GM19463 (cell line): ENCODE data around the gene RRP12.

ENCODE experiments used
- ATAC-seq: cut with Tn5 transposase; IDR thresholded peaks from one replicate; pipeline ENCODE4 v1.9.1; 2021; ENCODE audit warnings: mild to moderate bottlenecking, moderate library complexity; ENCODE audit not compliant: unreplicated experiment

RRP12 gene

DNA sequence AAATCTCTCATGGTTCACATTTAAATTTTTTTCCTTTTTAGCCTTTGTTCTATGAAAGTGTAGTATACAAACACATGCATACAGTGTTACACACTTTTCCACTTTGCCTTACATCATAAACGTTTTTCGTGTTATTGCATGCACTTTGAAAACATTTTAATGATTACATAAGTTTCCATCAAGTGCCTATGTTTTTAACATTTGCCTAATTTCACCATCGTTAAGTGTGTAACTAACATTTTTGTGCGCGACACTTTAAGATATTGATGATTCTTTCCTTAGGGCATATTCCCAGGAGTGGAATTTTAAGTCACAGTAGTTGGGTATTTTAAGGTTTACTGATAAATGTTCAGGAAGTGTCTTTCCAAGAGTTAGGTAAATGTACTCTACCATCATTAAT is 65.1 kb downstream of the RRP12 start:
- no peak for ATAC-seq

DNA sequence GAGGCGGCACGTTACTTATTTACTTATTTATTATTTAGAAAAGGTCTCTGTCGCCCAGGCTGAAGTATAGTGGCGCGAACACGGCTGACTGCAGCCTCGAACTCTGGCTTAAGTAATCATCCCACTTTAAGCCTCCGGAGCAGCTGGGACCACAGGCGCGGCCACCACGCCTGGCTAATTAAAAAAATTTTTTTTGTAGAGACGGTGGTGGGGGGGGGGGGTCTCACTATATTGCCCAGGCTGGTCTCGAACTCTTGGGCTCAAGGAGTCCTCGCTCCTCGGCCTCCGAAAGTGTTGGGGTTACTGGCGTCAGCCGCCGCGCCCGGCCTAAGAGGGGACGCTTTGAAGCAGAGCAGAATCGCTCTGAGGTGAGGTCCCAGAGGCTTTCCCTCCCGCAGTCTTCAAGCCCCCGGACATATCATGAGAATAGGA is 65.9 kb downstream of the RRP12 start:
- ATAC-seq: no peak

DNA sequence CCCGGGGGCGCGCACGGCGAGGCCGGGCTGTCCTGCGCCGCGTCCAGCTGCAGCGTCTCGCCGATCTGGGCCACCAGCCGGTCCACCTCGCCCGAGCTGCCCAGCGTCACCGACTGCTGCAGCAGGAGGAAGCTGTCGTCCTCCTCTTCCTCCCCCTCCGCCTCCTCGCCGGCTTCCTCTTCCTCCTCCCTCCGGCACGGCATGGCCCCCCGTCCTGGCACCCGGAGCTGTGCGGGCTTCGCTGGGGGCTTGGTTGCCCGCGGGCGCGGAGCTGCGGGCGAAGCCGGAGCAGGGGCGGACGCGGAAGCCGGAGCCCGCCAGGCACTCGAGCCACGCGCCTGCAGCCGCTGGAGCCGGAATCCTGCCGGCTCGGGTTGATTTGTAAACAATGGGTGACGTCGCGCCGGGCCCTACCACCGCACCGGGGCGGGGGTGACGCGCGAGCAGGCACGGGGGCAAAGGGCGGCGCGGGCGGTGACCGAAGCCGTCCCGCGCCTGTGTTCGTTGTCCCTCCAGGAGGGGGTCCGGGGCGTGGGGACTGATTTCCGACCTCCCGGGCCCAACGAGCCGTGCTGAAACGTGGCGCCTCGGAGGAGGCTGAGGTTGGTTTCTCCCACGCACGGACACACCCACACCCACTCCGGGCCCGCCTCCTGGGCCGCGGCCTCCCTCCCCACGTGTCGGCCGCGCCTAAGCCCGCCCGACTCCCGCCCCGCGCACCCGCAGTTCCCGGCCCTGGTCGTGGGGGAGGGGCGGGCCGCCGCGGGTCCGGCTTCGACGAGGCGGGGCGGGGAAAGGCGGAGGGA is 66.6 kb downstream of the RRP12 start, which contains the start of gene FRAT2:
Gene FRAT2, minus strand, starts transcription at position 360 of the 806 bp plus-strand sequence. Its CDS starts 157 bp downstream, at position 203.
- peak; percentile 91 for ATAC-seq

DNA sequence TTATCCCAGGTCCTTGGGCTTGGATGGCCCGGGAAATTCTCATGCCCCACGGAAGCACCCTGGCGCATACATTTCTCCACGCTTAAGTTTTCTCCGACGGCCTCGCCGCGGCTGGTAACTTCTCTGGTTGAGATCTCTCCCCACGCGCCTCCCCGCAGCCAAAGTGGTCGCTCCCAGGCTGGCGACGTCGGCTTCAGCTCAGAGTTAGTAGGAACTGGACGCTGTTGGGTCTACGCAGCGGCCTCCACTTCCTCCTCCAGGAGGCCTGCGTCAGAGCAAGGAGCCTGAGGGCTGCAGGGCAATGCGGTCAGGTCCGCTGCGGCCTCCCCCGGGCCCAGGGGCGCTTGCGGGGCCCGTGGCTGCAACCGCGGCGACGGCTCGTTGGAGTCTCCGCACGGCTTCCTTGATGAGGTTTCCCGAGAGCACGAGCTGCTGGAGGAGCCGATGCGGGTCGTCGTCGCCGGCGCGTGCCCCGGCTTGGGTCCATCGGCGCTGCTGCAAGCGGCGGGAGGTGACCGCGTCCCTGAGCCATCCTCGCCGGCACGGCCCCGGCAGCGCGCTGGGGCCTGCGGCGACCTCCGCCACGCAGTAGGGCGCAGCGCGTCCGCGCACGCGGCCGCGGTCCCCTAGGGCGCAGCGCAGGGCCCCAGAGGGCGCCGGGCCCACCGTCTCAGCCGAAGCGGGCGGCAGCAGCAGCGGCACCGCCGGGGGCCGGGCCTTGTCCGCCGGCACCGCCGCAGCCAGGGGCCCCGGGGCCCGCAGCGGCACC is 67.4 kb downstream of the RRP12 start:
- ATAC-seq: peak; percentile 6

DNA sequence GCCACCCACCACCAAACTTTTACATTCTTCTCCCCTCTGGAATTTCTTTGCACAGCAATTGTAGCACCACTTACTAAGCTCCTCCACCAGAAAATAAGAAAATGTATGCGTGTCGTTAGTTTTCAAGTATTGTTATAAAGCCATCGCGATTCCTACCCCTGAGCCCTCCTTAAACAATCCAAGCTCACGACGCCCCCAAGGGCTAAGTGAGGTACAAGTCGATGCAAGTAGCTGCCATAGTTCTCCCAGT is 67.9 kb downstream of the RRP12 start:
- no peak for ATAC-seq

DNA sequence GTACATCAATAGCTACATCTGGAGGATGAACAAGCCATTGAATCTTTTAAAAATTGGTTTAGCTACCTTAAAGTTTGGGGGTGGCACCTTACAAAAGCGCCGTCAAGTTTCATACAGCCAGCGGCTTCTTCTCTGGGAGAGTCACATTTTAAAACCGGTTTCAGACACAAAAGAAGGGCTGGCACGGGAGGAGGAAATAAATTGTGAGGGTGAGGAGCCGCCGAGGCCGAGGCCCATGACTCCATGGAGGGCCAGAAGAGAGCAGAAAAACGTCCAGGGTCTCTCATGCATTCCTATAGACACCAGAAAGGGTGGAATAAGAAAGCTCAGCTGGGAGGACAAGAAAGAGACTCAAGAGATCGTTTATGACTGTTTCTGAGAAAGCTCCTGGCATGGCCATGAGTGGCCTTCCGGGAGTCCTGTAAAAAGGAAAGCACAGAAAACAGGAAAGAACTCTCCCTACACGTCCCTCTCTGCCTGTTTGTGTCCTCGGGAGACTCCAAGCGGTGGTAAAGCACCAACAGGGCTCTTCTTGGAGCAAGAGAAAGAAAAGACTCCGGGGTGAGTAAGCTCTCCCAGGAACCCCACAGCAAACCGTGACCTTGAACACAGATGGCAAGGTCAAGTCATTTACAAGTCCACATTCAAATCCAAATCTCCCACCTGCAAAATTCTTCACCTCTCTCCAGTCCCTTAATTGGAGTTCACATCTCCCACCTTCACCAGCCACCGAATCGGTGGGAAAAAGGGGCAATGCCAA is 68.4 kb downstream of the RRP12 start:
- ATAC-seq: no peak

DNA sequence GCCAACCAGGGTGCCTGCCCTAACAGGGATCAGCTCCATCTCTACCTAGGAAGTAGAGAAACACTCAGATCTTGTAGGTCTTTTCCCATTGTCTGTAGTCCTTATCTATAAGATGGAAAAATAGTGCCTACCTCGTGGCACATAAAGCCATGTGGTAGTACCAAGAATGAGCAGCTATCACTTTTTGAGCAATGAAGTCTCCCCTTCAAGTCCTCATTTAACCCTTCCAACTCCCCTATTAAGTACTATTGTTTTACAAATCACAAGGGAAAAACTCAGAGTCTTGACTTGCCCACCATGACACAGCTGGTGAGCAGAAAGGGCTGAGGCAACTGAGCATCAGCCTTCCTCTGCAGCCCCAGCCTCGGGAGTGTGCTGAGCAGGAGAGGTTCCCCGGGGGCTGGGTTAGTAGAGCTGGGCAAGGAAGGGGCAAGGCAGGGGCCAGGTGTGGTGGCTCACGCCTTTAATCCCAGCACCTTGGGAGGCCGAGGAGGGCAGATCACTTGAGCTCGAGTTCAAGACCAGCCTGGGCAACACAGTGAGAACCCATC is 69.9 kb downstream of the RRP12 start:
- ATAC-seq: no peak

DNA sequence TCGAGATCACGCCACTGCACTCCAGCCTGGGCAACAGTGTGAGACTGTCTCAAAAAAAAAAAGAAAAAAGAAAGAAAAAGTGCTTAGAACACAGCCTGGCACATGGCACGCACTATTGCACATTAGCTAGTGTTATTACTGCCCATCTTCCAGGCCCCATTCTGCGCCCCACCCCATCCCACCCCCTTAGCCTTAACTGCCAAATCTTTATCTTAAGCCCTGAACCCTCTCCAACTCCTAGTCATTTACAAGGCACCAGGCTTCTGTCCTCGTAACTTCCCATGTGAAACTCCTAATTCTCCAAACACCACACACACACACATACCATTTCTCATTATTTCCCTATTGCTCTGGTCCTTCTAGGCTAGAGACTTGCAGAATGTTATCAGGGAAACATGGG is 71.4 kb downstream of the RRP12 start:
- no peak for ATAC-seq

DNA sequence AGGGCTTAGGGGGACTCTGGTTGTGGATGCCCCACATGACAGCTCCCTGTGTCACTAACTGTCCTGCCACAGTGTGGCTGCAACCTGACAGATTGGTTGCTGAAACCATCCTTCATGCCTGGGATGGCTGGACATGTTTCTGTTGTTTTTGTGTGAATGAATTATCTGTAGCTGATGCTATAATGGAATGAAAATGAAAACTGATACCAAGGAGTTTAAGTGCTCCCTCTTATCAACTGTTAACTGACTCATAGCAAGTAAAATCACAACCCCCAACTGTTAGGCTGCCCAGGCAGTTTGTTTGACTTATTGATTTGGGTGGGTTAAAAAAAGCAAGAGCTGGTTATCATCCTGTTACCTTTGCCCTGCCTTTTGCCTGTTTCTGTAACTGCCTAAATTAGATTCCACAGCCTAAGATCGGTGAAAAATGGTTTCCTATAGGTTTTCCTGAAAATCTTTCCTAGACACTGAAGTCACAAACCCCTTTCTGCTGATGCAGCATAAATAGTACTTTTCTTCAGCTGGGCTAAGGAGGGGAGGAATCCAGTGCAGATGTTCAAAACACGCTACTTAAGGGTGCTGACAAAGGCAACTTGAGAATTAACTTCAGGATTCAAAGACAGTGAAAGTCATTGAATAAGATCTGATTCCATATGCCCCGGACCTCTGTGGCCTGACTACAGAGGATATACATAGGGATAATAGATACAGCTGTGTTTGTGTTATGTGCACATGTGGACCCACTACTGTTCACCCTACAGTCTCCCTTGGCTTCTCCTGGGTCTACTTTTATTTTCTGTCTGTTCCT is 72.3 kb downstream of the RRP12 start:
- ATAC-seq: no peak

DNA sequence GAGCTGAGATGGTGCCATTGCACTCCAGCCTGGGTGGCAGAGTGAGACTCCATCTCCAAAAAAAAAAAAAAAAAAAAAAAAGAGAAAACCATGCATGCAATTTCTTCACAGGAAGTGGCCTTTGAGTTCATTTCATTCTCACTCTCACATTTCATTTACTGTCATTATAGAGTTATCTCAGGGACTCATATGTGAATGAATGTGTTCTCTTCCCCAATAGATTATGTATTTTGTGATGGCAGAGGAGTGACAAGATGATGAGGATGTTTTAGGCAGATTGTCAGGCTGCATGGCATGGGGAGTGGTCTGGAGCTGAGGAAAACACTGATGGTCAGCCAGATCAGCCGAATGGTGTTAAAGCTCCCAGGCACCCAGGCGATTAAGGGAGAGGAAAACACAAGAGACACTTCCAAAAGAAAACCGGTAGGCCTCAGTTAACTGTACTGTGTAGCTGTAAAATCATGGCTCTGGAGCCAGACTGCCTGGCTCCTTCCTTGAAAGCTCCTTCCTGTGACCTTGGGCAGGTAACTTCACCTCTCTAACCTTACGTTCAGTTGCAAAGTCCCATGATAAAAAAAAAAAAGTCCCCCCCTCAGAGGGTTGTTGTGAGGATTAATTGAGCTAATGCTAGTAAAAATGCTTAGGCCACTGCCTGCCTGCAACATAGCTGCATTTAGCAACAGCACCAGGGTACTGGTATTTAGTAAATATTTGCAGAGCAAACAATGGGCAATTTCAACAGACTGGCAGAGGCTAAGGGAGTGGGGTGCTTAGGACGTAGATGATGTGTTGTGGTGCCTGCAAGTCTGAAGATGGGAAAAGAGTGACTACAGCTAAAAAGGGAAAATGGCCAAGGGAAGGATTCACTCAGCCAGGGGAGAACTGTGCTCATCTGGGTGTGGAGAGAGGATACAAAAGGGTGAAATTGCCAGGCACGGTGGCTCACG is 73.5 kb downstream of the RRP12 start:
- no peak for ATAC-seq

DNA sequence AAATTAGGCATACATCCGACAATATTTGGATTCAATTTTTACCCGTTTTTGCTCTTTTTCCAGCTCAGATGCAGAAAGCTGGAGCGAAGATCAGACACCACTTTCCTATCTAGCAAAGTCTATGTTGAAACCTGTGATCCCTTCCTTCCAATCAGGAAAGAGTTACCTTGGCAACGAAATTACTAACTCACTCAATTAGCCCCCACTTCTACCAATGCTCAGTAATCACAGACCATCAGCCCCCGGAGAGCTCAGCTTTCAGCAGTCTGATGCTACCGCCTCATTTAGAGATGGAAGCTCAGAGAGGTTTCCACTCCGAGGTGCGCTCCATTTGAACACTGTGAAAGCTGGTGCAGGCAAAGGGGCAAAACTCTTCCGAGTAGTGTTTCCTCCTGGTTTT is 75.4 kb downstream of the RRP12 start:
- ATAC-seq: no peak

DNA sequence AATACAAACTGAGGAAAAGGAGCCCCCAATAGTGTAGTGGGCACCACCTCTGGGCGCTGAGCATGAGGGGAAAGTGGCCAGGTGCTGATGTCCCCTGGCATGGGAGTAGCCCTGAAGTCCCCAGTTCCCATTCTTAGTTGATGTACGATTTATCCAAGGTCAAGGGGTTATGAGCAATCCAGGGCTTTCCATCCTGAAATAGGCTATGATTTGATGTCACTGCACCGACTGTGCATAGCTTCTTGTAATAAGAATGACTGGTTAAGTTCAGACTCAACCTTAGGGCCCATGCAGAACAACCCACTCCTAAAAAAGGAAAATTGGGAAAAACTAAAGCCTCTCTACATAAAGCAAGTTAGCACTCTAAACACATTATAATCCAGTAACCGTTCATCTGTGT is 77.6 kb downstream of the RRP12 start:
- ATAC-seq: no peak

DNA sequence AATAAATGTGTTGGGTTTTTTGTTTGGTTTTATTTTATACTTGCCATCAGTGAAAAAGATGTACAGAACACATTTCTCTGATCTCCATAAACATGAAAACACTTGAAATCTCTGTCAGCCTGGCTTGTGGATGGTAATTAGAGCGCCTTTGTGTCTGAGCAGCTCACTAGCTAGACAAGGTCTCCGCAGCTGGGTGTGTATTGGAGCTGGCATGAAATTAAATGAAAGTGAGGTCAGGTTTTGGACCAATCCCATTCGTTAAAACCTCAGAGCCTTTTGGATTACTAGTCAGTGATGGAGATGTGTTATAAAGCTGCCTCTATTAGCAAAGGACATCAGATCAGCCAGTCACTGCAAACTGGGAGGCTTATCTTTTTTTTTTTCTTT is 79.3 kb downstream of the RRP12 start:
- no peak for ATAC-seq

DNA sequence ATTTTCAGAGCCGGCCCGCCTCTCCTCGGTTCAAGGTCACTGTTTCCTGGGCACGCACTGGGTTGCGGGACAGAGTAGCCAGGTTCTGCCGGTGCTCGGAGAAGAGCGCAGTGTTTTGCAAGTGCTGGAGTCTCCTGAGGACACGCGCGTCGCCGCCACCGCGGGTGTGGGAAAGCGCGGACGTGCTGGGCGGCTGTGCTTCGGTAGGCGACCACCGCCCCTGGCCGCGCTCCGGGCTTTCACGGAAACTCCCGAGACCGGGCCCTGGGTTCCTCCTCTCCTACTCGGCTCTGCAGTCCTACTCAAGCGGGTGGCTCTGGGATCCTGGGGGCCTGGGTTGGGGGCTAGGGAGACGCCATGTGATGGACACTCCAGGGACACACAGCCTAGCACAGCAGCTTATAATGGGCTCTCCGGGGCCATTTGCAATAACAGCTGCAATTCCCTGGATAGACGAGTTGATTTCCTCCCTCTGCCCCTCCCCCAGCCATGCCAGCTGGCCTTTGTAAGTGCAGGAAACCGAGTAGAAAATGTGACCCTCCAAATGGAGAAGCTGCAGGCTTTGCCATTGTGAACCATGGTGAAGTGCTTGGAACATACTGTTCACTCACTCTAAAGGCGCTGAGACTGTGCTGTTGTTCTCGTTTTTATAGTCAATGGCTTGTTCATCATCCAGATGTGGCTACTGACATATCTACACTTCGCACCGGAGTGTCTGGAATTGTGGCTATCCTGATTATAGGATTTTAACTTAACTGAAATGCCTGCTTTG is 79.9 kb downstream of the RRP12 start:
- no peak for ATAC-seq

DNA sequence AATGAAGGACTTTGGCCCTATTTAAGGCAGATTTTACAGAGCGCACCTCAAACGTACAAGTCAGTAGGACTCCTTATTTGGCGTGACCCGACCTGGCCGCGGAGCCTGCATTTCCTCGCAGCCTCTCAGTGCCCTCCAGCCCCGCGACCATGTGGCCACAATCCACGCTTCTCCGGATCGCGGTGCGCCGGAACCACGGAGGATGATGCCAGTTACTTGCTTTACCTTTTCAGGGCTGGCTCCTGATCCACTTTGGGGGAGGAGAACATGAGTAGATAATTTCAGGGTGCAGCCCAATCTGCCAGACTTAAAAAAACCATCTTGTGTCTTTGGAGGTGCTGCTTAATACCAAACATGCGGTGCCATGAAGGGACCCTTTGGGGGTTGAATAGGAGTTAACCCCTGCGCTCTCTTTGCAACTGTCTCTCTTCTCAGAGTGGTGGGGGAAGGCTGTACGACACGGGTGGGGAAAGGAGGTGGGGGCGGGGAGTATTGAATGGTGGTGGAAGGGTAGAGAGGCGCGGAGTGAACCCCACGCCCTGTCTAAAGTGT is 80.6 kb downstream of the RRP12 start:
- no peak for ATAC-seq

DNA sequence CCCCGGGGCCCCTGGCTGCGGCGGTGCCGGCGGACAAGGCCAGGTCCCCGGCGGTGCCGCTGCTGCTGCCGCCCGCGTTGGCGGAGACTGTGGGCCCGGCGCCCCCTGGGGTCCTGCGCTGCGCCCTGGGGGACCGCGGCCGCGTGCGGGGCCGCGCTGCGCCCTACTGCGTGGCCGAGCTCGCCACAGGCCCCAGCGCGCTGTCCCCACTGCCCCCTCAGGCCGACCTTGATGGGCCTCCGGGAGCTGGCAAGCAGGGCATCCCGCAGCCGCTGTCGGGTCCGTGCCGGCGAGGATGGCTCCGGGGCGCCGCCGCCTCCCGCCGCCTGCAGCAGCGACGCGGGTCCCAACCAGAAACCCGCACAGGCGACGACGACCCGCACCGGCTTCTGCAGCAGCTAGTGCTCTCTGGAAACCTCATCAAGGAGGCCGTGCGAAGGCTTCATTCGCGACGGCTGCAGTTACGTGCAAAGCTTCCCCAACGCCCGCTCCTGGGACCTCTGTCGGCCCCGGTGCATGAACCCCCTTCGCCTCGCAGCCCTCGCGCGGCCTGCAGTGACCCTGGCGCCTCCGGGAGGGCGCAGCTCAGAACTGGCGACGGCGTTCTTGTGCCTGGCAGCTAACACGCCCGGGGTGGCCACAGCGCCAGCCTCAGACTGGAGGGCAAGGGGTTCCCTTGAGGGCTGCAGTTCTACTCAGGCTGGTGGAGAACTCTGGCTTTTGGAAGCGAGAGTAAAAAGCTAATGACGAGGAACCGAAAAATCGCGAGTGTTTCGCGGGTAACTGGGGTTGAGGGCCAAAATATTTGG is 81.3 kb downstream of the RRP12 start:
- ATAC-seq: peak; percentile 31

DNA sequence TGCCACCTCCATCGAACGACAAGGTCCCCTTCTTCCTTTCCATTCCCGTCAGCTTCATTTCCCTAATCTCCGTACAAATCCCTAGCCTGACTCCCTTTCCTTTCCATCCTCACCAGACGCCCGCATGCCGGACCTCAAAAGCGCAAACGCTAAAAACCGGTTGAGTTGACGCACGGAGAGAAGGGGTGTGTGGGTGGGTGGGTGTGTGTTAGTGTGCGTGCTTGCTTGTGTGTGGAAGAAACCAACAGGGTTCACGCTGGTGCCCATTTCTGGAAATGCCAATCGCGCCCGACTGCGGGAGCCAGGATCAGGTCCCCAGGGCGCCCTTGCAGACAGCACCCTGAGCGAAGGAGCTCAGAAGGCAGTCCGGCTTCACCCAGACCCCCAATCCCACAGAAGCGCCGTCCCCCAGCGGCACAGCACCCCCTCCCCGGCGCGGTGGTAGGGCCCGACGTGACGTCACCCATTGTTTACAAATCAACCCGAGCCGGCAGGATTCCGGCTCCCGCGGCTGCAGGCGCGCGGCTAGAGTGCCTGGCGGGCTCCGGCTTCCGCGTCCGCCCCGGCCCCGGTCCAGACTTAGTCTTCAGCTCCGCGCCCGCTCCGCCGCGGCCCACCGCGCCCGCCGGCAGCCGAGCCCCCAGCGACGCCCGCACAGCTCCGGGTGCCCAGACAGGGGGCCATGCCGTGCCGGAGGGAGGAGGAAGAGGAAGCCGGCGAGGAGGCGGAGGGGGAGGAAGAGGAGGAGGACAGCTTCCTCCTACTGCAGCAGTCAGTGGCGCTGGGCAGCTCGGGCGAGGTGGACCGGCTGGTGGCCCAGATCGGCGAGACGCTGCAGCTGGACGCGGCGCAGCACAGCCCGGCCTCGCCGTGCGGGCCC is 82.1 kb downstream of the RRP12 start, which contains the start of gene FRAT1:
Gene FRAT1, plus strand, starts transcription at position 500 of the 880 bp plus-strand sequence. Its CDS starts 183 bp downstream, at position 683.
- peak; percentile 79 for ATAC-seq
